ENCODE data around the gene FBXW2.

- TF ChIP-seq POLR2A (IDR thresholded peaks at IDR 0.05) (no peak), EP300 (IDR thresholded peaks at IDR 0.05) (no peak)
- TF ChIP-seq, protein P1, sequence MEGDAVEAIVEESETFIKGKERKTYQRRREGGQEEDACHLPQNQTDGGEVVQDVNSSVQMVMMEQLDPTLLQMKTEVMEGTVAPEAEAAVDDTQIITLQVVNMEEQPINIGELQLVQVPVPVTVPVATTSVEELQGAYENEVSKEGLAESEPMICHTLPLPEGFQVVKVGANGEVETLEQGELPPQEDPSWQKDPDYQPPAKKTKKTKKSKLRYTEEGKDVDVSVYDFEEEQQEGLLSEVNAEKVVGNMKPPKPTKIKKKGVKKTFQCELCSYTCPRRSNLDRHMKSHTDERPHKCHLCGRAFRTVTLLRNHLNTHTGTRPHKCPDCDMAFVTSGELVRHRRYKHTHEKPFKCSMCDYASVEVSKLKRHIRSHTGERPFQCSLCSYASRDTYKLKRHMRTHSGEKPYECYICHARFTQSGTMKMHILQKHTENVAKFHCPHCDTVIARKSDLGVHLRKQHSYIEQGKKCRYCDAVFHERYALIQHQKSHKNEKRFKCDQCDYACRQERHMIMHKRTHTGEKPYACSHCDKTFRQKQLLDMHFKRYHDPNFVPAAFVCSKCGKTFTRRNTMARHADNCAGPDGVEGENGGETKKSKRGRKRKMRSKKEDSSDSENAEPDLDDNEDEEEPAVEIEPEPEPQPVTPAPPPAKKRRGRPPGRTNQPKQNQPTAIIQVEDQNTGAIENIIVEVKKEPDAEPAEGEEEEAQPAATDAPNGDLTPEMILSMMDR (IDR thresholded peaks at IDR 0.05): no peak
These were observed 81.2 kb downstream of the FBXW2 start for GRCh38 chr9:120711841-120712538.

Measured in stomach (tissue), 4 donors.